Activated CD8-positive, alpha-beta memory T cell treated with anti-CD3 and anti-CD28 coated beads, Interleukin-2, amount 10 ng/mL, durations not matched to agents 7 days and 5 days (primary cell): ENCODE measurements around the gene ALPI. TPM values are rescaled to one million over a fixed set of nuclear protein-coding genes. Genes with fewer than 3 reads are reported as not detected.

Source experiments
- ATAC-seq: fragments of 150-1000 bp; cut with Tn5 transposase; one replicate; pipeline ENCODE4 v1.10.0; 2021; ENCODE audit warnings: moderate library complexity
- CTCF ChIA-PET: fragments of 350-600 bp; sonication (Branson Sonifier 250); formaldehyde crosslinking; loops from one replicate; lab custom pipeline; 2021; ENCODE audit warnings: antibody characterized with exemption; lab: Charles Lee
- DNase-seq: peaks from one replicate; pipeline ENCODE4 v3.0.0-alpha.2; 2020
- H3K27ac Mint-ChIP-seq: one replicate; pipeline ENCODE4 v1.8.0; 2021; ENCODE audit warnings: mild to moderate bottlenecking, mixed read lengths
- H3K27me3 Mint-ChIP-seq: one replicate; pipeline ENCODE4 v1.8.0; 2021; ENCODE audit warnings: mixed read lengths
- H3K36me3 Mint-ChIP-seq: one replicate; pipeline ENCODE4 v1.8.0; 2021; ENCODE audit warnings: mild to moderate bottlenecking, mixed read lengths
- H3K4me1 Mint-ChIP-seq: one replicate; pipeline ENCODE4 v1.8.0; 2021; ENCODE audit warnings: mixed read lengths
- H3K4me3 Mint-ChIP-seq: one replicate; pipeline ENCODE4 v1.8.0; 2021; ENCODE audit warnings: mild to moderate bottlenecking, moderate library complexity, mixed read lengths
- H3K9me3 Mint-ChIP-seq: one replicate; pipeline ENCODE4 v1.8.0; 2022; ENCODE audit warnings: low read depth, mixed read lengths
- total RNA-seq, 2 experiments: library from RNA; stranded (reverse); gene quantifications; one replicate each; pipeline ENCODE4 v1.2.3, GENCODE V29; 2021

Gene ALPI
- total RNA-seq, 2 experiments from 2014 or later = not detected

DNA sequence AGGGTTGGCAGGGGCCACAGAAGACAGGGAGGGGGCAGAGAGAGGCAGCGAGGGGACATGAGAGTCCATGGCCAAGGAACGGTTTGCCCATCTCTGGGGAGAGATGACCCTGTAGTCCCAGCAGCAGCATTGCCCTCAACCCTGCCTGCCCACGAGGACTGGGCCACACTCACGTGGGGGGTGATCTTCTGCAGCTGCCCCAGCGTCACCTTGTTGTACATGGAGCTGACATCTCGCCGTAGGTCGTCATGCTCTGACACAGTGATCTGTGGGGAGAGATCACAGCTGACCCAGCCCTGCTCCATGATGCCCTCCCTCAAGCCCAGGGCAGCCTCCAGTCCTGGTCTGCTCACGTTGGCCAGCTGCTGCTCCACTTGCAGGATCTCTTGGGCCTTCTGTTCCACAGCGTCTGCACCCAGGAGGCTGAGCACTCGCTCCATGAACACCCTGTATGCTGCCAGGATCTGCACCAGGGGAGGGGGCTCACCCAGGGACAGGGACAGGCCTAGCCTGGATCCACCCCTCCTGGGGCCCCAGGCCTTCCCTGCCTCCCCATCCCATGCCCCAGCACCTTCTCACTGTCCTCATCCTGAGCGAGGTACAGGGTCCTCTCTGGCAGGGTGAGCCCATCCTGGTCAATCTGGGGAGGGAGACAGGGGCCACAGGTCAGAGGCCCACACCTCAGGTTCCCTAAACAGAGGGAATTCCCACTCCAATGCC, 28.8 kb downstream of the ALPI start:
- Mint-ChIP-seq H3K4me3 (no peak overlapping the region), H3K27ac (peak overlapping the region; percentile 12), H3K4me1 (peaks cover 3% of the 10 kb centered on the region), H3K27me3 (peaks cover 46% of the 10 kb centered on the region), H3K36me3 (no peaks in the 10 kb centered on the region), H3K9me3 (no peaks in the 10 kb centered on the region)
- no peak for DNase-seq
- CTCF ChIA-PET = no interaction called here
- no peak for ATAC-seq

DNA sequence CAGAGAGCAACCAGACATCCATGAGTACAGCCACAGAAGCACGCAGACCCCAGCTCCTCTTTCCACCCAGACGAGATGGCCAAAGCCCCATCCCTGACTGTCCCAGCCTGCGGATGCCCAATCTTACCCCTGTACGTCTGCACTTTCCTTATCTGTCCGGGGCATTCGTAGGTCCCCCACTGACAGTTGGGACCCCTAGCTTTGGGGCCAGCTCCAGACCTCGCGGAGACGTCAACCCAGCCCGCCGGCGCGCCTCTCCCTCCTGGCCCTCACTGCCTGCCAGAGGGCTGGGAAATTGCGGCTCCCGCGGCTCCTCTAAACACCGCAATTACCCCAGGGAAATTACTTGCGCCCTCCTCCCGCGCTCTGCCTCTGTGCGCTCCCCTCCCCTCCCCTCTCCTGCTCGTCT, 29.4 kb downstream of the ALPI start:
- Mint-ChIP-seq H3K4me1 (peaks cover 3% of the 10 kb centered on the region), H3K9me3 (no peaks in the 10 kb centered on the region), H3K27me3 (peaks cover 48% of the 10 kb centered on the region), H3K27ac (peak overlapping the region; percentile 12), H3K36me3 (no peaks in the 10 kb centered on the region), H3K4me3 (no peak overlapping the region)
- ATAC-seq = no peak
- DNase-seq = no peak
- CTCF ChIA-PET = no interaction called here

DNA sequence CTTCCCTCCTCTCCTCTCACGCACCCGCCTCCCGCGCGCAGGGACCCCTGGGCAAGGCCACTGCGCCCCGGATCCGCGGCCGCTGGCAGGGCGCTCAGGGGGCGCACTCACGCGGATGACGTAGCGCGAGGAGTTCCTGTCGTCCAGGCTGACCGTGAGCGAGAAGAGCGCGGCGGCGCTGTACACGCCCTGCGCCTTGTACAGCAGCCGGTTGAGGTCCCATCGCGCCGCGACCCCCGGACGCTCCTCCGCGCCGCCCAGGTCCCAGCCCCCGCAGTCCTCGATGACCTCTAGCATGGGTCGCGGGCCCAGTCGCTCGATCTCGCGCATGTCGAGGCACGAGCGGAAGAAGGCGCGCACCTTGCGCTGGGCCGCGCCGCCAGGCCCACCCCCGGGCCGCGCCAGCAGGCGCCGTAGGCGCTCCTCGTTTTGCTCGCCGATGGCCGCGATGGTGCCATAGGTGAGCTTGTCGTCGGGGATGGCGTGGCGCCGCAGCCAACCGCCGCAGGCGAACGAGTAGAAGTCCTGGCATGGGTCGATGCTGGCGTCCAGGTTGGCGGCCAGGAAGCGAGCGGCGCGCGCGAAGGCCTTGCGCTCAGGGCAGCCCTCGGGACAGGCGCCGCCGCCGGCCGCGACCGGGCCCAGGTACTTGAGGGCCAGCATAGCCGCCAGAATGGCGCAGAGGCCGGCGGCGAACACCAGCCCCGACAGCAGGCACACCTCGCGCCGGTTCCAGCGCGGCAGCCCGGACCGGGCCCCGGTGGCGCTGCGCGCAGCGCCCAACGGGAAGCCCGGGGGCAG, 30.0 kb downstream of the ALPI start:
- ATAC-seq = no peak
- H3K27ac Mint-ChIP-seq = no peak overlapping the region
- no peak for DNase-seq
- H3K36me3 Mint-ChIP-seq = no peaks in the 10 kb centered on the region
- peaks cover 3% of the 10 kb centered on the region for H3K4me1 Mint-ChIP-seq
- H3K27me3 Mint-ChIP-seq = peaks cover 48% of the 10 kb centered on the region
- H3K4me3 Mint-ChIP-seq = no peak overlapping the region
- CTCF ChIA-PET = no interaction called here
- H3K9me3 Mint-ChIP-seq = no peaks in the 10 kb centered on the region

DNA sequence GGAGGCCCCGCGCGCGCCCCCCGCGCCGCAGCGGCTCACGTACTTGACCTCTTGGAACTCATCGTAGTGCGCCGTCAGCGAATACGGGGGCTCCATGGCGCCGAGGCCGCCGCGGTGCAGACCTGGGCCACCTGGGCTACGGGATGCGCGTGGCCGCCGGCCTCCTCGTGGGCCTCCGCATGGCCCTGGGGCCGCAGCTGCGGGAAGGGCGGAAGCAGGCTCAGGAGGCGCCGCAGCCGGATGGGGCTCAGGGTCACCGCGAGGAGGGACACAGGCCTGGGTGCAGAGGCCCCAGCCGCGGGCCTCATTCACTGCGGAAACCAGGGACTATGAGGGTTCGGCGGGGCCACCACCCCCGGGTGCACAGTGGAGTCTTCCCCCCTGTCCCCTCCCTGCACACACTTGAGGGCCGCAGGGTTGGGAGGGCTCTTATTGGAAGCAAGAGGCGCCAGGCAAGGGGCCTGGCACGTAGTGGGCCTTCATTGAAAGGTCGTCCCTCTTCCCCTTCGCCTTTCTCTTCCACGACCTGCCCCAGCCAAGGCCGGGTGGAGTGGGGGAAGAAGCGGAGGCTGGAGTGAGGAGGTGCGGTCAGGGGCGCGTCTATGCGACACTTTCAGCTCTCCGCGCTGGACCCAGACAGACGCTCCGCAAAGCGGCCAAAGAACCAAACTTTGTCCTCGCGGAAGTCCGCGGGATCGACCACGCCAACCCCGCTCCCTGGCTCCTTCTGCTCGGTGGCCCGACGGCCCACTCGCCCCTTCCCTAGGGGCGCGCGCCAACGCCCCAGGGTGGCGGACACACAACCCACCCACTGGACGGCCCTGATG, 30.8 kb downstream of the ALPI start:
- peaks cover 48% of the 10 kb centered on the region for H3K27me3 Mint-ChIP-seq
- no peak overlapping the region for H3K27ac Mint-ChIP-seq
- H3K4me3 Mint-ChIP-seq = no peak overlapping the region
- ATAC-seq (no peak), DNase-seq (no peak)
- no peaks in the 10 kb centered on the region for H3K36me3 Mint-ChIP-seq
- CTCF ChIA-PET = no interaction called here
- peaks cover 3% of the 10 kb centered on the region for H3K4me1 Mint-ChIP-seq
- no peaks in the 10 kb centered on the region for H3K9me3 Mint-ChIP-seq

DNA sequence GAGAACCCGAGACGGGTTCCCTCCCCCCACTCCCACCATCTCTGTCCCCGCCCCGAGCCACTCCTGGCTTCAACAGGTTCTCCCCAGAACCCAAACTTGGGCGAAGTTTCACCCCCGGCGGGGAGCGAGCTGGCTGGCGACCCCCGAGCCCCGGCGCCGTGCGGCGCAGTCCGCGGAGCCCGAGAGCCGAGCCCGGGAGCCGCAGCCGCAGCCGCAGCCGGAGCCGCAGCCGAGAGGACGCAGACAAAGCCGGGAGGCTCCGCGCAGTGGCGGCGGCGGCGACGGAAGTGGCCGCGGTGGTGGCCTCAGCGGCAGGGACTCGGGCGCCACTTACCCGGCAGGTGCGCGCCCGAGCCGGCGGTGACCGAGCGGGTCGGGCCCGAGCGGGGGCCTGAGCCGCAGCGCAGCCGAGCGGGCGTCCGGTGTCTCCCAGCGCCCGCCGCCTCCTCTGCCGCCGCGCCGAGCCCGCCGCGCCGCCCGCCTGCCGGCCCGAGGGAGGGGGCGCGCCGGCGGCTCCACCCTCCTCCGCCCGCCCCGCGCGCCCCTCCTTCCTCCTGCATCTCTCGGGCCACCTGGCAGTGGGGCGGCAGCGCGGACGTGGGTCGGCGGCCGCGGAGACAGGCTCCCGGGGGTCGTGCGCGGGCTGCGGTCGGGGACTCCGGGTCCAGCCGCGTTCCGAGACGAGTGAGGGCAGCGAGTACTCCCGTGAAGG, 31.6 kb downstream of the ALPI start, which contains the start of gene ECEL1:
ECEL1 (minus strand) TSS at position 450 of the 712 bp plus-strand sequence. CDS start 1,181 bp downstream, outside the sequence.
- Mint-ChIP-seq H3K4me3 (no peak within 1 kb of the TSS), H3K36me3 (no peaks in the 10 kb centered on the region), H3K27ac (no peak within 1 kb of the TSS), H3K27me3 (peaks cover 48% of the 10 kb centered on the region), H3K4me1 (peaks cover 3% of the 10 kb centered on the region), H3K9me3 (no peaks in the 10 kb centered on the region)
- CTCF ChIA-PET = no interaction called here
- DNase-seq = no peak
- no peak for ATAC-seq

DNA sequence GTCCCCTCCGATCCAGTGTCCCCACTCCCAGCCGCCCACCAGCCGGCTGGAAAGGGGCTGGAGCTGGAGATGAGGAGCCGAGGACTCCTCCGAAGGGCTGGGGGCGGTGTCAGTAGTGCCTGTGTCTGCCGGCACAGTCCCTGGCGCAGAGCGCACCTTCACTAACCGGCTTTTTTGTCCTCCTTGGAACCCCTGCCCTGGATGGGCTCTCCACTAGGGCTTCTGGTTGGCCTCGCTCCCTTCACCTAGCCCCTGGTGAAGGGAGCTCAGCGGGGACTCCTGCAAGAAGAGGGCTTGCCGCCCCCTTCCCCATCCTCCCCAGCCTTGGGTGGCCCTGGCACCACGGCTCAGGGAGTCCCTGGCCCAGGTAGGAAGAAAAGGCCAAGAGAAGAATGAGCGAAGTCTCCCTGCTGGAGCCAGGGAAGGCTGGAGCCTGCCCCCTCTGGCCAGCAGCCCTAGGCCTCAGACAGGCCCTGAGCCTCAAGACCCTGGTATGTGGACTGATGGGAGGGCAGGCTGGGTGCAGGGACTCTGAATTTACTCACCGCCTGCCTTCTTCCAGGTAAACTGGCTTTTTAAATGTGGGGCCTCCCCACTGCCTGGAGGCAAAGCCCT, 32.3 kb downstream of the ALPI start:
- Mint-ChIP-seq H3K4me1 (peaks cover 3% of the 10 kb centered on the region), H3K4me3 (no peak overlapping the region), H3K27me3 (peaks cover 48% of the 10 kb centered on the region), H3K27ac (no peak overlapping the region), H3K36me3 (no peaks in the 10 kb centered on the region), H3K9me3 (no peaks in the 10 kb centered on the region)
- CTCF ChIA-PET = no interaction called here
- ATAC-seq = no peak
- no peak for DNase-seq

DNA sequence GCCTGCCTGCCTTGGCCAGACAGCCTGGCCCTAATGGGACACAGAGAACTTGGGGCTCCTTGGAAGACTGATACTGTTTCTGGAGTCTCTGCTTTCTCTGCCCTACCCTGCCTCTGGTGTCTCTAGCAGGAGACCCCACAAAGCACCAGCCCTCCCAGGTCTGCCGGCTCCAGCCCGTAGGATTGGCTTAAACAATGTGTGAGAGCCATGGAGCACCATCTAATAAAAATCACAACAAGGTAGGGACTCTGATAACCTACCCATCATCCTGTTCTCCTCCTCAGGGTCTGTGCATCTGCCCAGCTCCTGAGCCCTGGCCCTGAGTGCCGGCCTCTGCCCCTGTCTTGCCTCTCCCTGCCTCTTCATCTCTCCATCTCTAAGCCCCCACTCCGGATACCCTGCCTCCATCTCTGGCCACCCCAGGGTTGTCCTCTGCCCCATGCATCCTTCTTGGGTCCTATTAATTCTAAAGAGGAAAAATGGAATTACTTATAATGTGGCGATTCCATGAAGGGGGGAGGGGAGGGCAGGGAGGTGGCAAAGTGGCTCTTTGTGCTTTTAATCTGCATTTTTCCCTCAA, 32.9 kb downstream of the ALPI start:
- DNase-seq (no peak), ATAC-seq (no peak)
- CTCF ChIA-PET = no interaction called here
- H3K36me3 Mint-ChIP-seq = no peaks in the 10 kb centered on the region
- peaks cover 3% of the 10 kb centered on the region for H3K4me1 Mint-ChIP-seq
- no peaks in the 10 kb centered on the region for H3K9me3 Mint-ChIP-seq
- no peak overlapping the region for H3K4me3 Mint-ChIP-seq
- H3K27ac Mint-ChIP-seq = no peak overlapping the region
- peaks cover 47% of the 10 kb centered on the region for H3K27me3 Mint-ChIP-seq

DNA sequence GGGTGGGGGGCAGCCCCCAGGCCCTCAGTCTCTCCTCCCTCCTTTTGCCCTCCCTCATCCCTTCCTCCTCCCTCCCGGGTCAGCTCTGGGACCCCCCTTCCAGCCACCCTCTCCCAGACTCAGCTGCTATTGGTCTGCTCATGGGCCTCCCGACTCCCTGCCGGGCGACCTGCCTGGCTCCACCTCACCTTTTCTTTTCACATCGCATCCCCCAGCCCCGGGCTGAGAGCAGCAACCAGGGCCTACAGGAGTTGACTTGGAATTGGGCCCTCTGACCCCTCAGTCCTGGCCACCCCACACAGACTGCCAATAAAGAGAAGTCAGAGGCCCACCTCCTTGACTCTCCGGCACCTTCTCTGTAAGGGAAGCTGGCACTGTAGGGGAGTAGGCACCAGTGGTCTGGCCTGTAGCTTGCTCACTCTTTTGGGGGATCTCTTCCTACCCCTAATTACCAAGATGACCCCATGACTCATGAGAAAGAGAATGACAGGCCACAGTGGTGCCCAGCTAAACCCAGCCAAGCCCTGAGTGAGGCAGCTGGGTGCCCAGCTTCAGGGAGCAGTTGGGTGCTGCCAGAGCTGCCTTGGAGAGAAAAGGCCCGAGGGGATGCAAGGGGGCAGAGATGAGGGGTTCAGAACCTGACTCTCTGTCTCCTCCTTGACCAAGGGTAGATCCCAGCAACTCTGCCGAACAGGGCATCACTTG, 33.7 kb downstream of the ALPI start:
- no peak for DNase-seq
- H3K27me3 Mint-ChIP-seq = peaks cover 38% of the 10 kb centered on the region
- CTCF ChIA-PET = no interaction called here
- H3K4me1 Mint-ChIP-seq = peaks cover 3% of the 10 kb centered on the region
- no peak overlapping the region for H3K4me3 Mint-ChIP-seq
- ATAC-seq = no peak
- H3K9me3 Mint-ChIP-seq = no peaks in the 10 kb centered on the region
- no peaks in the 10 kb centered on the region for H3K36me3 Mint-ChIP-seq
- H3K27ac Mint-ChIP-seq = no peak overlapping the region

DNA sequence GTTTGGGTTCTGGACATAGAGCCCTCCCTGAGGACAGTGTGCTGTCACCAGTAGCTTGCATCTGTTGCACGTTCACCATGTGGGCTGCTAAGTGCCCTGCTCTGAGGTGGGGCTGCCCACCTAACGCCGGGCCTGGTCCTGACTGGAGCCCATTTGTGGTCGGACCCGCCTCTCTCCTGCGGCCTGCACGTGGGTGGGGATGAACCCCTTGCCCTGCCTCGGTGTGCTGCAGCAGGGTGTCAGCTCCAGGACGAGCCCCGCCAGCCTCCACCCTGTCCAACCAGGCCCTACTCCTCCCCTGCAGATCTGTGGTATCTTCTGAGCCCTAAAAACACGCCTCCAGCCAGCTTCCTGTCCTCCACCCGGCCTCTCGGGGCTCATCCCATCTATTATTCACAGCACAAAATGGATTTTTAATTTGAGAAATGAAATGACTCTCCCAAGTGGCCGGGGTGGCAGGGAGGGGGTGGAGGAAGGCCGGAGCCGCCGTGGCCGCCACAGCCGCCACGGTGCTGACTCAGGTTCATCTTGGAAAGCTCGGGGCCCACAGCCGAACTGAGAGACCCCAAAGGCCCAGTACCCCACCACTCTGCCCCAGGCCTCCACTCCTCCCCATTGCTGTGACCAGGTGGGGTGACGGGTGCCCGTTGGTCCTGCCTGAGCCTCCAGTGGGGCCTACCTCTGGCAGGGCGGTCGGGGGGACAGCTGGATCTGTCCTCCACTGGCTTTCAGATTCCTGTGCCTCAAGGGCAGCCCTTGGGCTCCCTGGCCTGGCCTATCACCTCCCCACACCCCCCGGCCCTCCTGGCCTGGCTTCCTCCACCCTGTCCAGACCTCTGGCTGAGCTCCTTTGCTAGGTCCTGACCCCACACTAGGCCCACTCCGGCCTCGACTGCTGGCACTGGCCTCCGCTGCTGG, 34.5 kb downstream of the ALPI start:
- Mint-ChIP-seq H3K27ac (no peak overlapping the region), H3K4me1 (peaks cover 3% of the 10 kb centered on the region), H3K9me3 (no peaks in the 10 kb centered on the region), H3K27me3 (peaks cover 34% of the 10 kb centered on the region), H3K4me3 (no peak overlapping the region), H3K36me3 (no peaks in the 10 kb centered on the region)
- DNase-seq (no peak), ATAC-seq (no peak)
- CTCF ChIA-PET = no interaction called here

DNA sequence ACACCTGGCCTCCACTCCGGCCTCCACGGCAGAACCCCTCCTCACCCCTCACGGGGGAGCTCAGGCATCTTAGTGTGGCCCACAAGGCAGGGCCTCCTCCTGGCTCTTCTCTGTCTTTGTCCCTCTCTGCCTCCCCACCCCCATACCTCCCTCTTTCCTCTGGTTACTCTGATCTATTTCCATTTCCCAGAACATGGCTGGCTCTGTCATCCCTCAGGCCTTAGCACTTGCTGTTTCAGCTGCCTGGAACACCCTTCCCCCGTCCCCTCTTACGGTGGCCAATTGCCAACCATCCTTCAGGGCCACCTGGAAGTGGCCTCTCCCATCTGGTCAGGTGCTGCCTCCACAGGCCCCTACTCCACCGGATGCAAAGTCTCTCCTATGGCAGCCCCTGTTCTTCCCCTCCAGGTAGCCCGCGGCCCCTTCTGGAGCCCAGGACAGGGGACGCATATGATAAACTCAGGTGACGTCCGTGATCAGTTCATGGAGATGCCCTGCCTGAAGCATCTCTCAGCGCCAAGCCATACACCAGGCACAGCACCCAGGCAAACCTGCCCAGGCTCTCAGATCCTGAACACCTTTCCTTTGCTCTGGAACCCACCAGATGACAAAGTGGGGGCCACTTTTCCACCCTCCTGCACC, 35.3 kb downstream of the ALPI start:
- CTCF ChIA-PET = no interaction called here

More for the DNA sequence above, 35.3 kb downstream of the ALPI start:
- Mint-ChIP-seq H3K27ac (no peak overlapping the region), H3K36me3 (no peaks in the 10 kb centered on the region), H3K4me3 (no peak overlapping the region), H3K4me1 (peaks cover 3% of the 10 kb centered on the region), H3K27me3 (peaks cover 30% of the 10 kb centered on the region), H3K9me3 (no peaks in the 10 kb centered on the region)
- ATAC-seq (no peak), DNase-seq (no peak)
